ENCODE results near the gene FAM171A1.
"Not testable (repeated sequence)": the region's sequence is repeated elsewhere in the genome, so short reads cannot be mapped to it uniquely, and the experiment has no call there.

Gene FAM171A1

DNA sequence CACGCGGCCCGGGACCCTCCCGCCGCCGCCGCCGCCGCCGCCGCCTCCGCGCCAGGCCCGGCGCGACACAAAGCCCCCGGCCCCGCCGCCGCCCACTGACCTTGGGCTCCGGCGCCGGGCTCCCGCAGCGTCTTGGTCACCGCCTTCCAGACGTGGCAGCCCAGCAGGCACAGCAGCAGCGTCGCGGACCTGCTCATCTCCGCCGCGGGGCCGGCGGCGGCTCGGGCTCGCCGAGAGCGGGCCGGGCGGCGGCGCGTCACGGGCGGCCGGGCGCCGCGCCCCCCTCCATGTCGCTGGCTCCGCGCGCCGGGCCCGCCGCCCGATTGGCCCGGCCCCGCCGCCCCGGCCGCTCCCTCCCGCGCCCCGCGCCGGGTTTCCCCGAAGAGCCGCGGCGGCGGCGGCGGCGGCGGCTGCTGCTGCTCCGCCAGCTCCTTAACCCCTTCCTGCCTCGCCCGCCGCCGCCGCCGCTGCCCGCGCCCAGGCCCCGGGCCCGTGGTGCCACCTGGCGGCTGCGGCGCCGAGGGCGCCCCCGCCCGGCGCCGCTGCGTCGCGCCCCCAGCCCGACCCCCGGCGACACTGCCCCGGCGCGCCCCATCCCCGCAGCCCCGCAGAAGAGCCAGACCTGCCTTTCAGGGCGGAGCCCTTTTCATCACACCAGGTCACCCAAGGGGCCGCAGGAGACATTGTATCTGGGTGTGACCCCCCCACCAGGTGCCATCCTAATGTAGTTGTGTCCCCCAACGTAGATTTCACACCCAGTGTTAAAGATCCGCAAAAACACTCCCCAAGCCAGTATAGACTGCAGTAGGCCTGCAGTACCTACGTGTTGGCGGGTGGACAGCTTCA lies at the start of gene FAM171A1:
Gene FAM171A1, minus strand, starts transcription at position 434 of the 846 bp plus-strand sequence. Its CDS starts 237 bp downstream, at position 197.
- H3K4me3 ChIP-seq (ENCODE audit: low read length in 2 of 2) = peak within 1 kb of the TSS; percentile 71 to 78
- H3K9ac ChIP-seq (ENCODE audit: low read depth in 1 of 2, low read length in 2 of 2) = peak within 1 kb of the TSS; percentile 70 to 85
- peaks cover 2 to 8% of the 10 kb centered on the region in 2 donors for H3K4me1 ChIP-seq (ENCODE audit: control insufficient read depth in 2 of 2, insufficient read depth in 2 of 2, low read length in 2 of 2)
- H3K27ac ChIP-seq (ENCODE audit: low read depth in 2 of 2, low read length in 2 of 2) = peak within 1 kb of the TSS; percentile 47 to 48
- H3K27me3 ChIP-seq (ENCODE audit: control insufficient read depth in 2 of 2, insufficient read depth in 2 of 2, low read length in 2 of 2) = no peaks in the 10 kb centered on the region
- no peaks in the 10 kb centered on the region for H3K9me3 ChIP-seq (ENCODE audit: control insufficient read depth in 2 of 2, low read length in 2 of 2)
- no peaks in the 10 kb centered on the region for H3K36me3 ChIP-seq (ENCODE audit: control insufficient read depth in 2 of 2, insufficient read depth in 2 of 2, low read length in 2 of 2)

DNA sequence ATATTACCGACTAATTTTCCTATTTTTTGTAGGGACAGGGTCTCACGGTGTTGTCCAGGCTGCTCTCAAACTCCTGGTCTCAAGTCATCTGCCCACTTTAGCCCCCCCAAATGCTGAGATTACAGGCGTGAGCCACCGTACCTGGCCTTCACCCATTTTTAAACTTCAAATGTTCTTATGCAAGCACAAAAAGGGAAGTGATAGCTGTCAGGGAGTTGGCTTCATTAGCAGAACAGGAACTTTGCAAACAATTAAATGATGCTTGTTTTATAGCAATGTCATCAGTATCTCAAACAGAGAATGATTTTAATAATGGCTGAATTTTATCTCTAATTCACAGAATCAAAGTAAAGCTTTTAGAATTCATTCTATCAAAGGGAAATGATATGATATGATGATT lies 49.8 kb upstream of the FAM171A1 start:
- Histone ChIP-seq H3K36me3 (ENCODE audit: control insufficient read depth in 2 of 2, insufficient read depth in 2 of 2, low read length in 2 of 2) (no peaks in the 10 kb centered on the region), H3K4me1 (ENCODE audit: control insufficient read depth in 2 of 2, insufficient read depth in 2 of 2, low read length in 2 of 2) (no peaks in the 10 kb centered on the region), H3K27ac (ENCODE audit: low read depth in 2 of 2, low read length in 2 of 2) (no peak overlapping the region), H3K9me3 (ENCODE audit: control insufficient read depth in 2 of 2, low read length in 2 of 2) (no peaks in the 10 kb centered on the region), H3K9ac (ENCODE audit: low read depth in 1 of 2, low read length in 2 of 2) (no peak overlapping the region), H3K27me3 (ENCODE audit: control insufficient read depth in 2 of 2, insufficient read depth in 2 of 2, low read length in 2 of 2) (no peaks in the 10 kb centered on the region), H3K4me3 (ENCODE audit: low read length in 2 of 2) (no peak overlapping the region)

GRCh38 chr10:15419279-15419874 lies 48.3 kb upstream of the FAM171A1 start:
- no peak overlapping the region for H3K4me3 ChIP-seq (ENCODE audit: low read length in 2 of 2)
- no peaks in the 10 kb centered on the region for H3K36me3 ChIP-seq (ENCODE audit: control insufficient read depth in 2 of 2, insufficient read depth in 2 of 2, low read length in 2 of 2)
- no peak overlapping the region for H3K27ac ChIP-seq (ENCODE audit: low read depth in 2 of 2, low read length in 2 of 2)
- no peak overlapping the region for H3K9ac ChIP-seq (ENCODE audit: low read depth in 1 of 2, low read length in 2 of 2)
- no peaks in the 10 kb centered on the region for H3K4me1 ChIP-seq (ENCODE audit: control insufficient read depth in 2 of 2, insufficient read depth in 2 of 2, low read length in 2 of 2)
- H3K27me3 ChIP-seq (ENCODE audit: control insufficient read depth in 2 of 2, insufficient read depth in 2 of 2, low read length in 2 of 2) = no peaks in the 10 kb centered on the region
- H3K9me3 ChIP-seq (ENCODE audit: control insufficient read depth in 2 of 2, low read length in 2 of 2) = no peaks in the 10 kb centered on the region

DNA sequence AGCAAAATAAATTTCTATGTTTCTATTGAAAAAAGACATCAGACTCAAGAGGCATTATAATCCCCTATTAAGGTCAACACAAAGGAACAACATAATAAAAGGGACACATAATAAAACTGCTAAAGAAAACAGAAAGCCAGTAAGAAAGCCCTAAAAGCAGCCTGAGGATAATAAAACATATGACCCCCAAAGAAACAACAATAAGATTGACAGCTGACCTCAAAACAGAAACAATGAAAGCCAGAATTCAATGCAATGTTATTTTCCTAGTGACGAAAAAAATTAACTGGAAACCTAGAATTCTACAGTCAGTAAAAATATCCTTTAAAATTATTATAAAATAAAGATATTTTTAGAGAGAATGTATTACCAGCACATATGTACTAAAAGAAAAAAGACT lies 44.9 kb upstream of the FAM171A1 start:
- no peak overlapping the region for H3K9ac ChIP-seq (ENCODE audit: low read depth in 1 of 2, low read length in 2 of 2)
- H3K9me3 ChIP-seq (ENCODE audit: control insufficient read depth in 2 of 2, low read length in 2 of 2) = no peaks in the 10 kb centered on the region
- no peak overlapping the region for H3K4me3 ChIP-seq (ENCODE audit: low read length in 2 of 2)
- no peak overlapping the region for H3K27ac ChIP-seq (ENCODE audit: low read depth in 2 of 2, low read length in 2 of 2)
- H3K27me3 ChIP-seq (ENCODE audit: control insufficient read depth in 2 of 2, insufficient read depth in 2 of 2, low read length in 2 of 2) = no peaks in the 10 kb centered on the region
- no peaks in the 10 kb centered on the region for H3K4me1 ChIP-seq (ENCODE audit: control insufficient read depth in 2 of 2, insufficient read depth in 2 of 2, low read length in 2 of 2)
- H3K36me3 ChIP-seq (ENCODE audit: control insufficient read depth in 2 of 2, insufficient read depth in 2 of 2, low read length in 2 of 2) = no peaks in the 10 kb centered on the region

DNA sequence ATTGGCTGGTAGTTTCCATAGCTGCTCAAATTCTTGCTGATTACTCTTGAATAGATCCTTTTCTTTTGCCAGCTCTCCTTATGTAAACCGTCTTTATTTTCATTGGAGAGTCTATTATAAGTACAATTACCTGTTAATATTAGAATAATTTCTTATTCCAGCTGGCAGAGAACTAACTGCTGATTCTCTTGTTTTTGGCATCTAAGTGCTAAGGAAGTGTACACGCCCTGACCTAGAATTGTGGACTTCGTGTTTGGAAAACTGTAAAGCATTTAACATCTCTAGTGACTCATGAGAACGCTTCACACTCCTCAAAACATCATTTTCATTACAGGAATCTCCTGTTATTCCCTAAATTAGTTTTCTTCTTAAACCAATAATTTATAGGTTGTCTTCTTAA lies 39.9 kb upstream of the FAM171A1 start:
- H3K27me3 ChIP-seq (ENCODE audit: control insufficient read depth in 2 of 2, insufficient read depth in 2 of 2, low read length in 2 of 2) = no peaks in the 10 kb centered on the region
- H3K4me3 ChIP-seq (ENCODE audit: low read length in 2 of 2) = no peak overlapping the region
- H3K9me3 ChIP-seq (ENCODE audit: control insufficient read depth in 2 of 2, low read length in 2 of 2) = no peaks in the 10 kb centered on the region
- H3K27ac ChIP-seq (ENCODE audit: low read depth in 2 of 2, low read length in 2 of 2) = no peak overlapping the region
- no peaks in the 10 kb centered on the region for H3K36me3 ChIP-seq (ENCODE audit: control insufficient read depth in 2 of 2, insufficient read depth in 2 of 2, low read length in 2 of 2)
- no peaks in the 10 kb centered on the region for H3K4me1 ChIP-seq (ENCODE audit: control insufficient read depth in 2 of 2, insufficient read depth in 2 of 2, low read length in 2 of 2)
- no peak overlapping the region for H3K9ac ChIP-seq (ENCODE audit: low read depth in 1 of 2, low read length in 2 of 2)

- H3K27me3 ChIP-seq (ENCODE audit: control insufficient read depth in 2 of 2, insufficient read depth in 2 of 2, low read length in 2 of 2); H3K4me1 ChIP-seq (ENCODE audit: control insufficient read depth in 2 of 2, insufficient read depth in 2 of 2, low read length in 2 of 2); H3K4me3 ChIP-seq (ENCODE audit: low read length in 2 of 2); H3K27ac ChIP-seq (ENCODE audit: low read depth in 2 of 2, low read length in 2 of 2); H3K9me3 ChIP-seq (ENCODE audit: control insufficient read depth in 2 of 2, low read length in 2 of 2); H3K36me3 ChIP-seq (ENCODE audit: control insufficient read depth in 2 of 2, insufficient read depth in 2 of 2, low read length in 2 of 2); H3K9ac ChIP-seq (ENCODE audit: low read depth in 1 of 2, low read length in 2 of 2): not testable (repeated sequence)
These were observed 38.3 kb upstream of the FAM171A1 start for GRCh38 chr10:15409350-15409749.

GRCh38 chr10:15408557-15408956 lies 37.5 kb upstream of the FAM171A1 start:
- H3K4me3 ChIP-seq (ENCODE audit: low read length in 2 of 2) = no peak overlapping the region
- H3K9ac ChIP-seq (ENCODE audit: low read depth in 1 of 2, low read length in 2 of 2) = no peak overlapping the region
- no peak overlapping the region for H3K27ac ChIP-seq (ENCODE audit: low read depth in 2 of 2, low read length in 2 of 2)
- H3K9me3 ChIP-seq (ENCODE audit: control insufficient read depth in 2 of 2, low read length in 2 of 2) = no peaks in the 10 kb centered on the region
- H3K27me3 ChIP-seq (ENCODE audit: control insufficient read depth in 2 of 2, insufficient read depth in 2 of 2, low read length in 2 of 2) = no peaks in the 10 kb centered on the region
- H3K4me1 ChIP-seq (ENCODE audit: control insufficient read depth in 2 of 2, insufficient read depth in 2 of 2, low read length in 2 of 2) = no peaks in the 10 kb centered on the region
- no peaks in the 10 kb centered on the region for H3K36me3 ChIP-seq (ENCODE audit: control insufficient read depth in 2 of 2, insufficient read depth in 2 of 2, low read length in 2 of 2)

- no peak overlapping the region for H3K9ac ChIP-seq (ENCODE audit: low read depth in 1 of 2, low read length in 2 of 2)
- H3K4me1 ChIP-seq (ENCODE audit: control insufficient read depth in 2 of 2, insufficient read depth in 2 of 2, low read length in 2 of 2) = no peaks in the 10 kb centered on the region
- no peaks in the 10 kb centered on the region for H3K9me3 ChIP-seq (ENCODE audit: control insufficient read depth in 2 of 2, low read length in 2 of 2)
- no peaks in the 10 kb centered on the region for H3K27me3 ChIP-seq (ENCODE audit: control insufficient read depth in 2 of 2, insufficient read depth in 2 of 2, low read length in 2 of 2)
- no peak overlapping the region for H3K4me3 ChIP-seq (ENCODE audit: low read length in 2 of 2)
- H3K27ac ChIP-seq (ENCODE audit: low read depth in 2 of 2, low read length in 2 of 2) = no peak overlapping the region
- no peaks in the 10 kb centered on the region for H3K36me3 ChIP-seq (ENCODE audit: control insufficient read depth in 2 of 2, insufficient read depth in 2 of 2, low read length in 2 of 2)
These were observed 34.2 kb upstream of the FAM171A1 start for GRCh38 chr10:15405319-15405718.

DNA sequence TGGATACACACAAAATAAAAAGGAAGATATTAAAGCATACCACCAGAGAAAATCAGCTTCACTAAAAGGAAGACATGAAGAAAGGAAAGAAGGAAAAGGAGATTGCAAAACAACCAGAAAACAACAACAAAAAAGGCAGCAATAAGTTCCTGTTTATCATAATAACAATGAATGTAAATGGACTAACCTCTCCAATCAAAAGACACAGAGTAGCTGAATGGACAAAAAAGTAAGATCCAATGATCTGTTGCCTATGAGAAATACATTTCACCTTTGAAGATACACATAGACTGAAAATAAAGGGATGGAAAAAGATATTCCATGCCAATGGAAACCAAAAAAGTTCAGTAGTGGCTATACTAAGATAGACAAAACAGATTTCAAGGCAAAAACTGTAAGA lies 30.3 kb upstream of the FAM171A1 start:
- no peaks in the 10 kb centered on the region for H3K4me1 ChIP-seq (ENCODE audit: control insufficient read depth in 2 of 2, insufficient read depth in 2 of 2, low read length in 2 of 2)
- H3K36me3 ChIP-seq (ENCODE audit: control insufficient read depth in 2 of 2, insufficient read depth in 2 of 2, low read length in 2 of 2) = no peaks in the 10 kb centered on the region
- H3K9ac ChIP-seq (ENCODE audit: low read depth in 1 of 2, low read length in 2 of 2) = no peak overlapping the region
- no peaks in the 10 kb centered on the region for H3K27me3 ChIP-seq (ENCODE audit: control insufficient read depth in 2 of 2, insufficient read depth in 2 of 2, low read length in 2 of 2)
- H3K27ac ChIP-seq (ENCODE audit: low read depth in 2 of 2, low read length in 2 of 2) = no peak overlapping the region
- no peaks in the 10 kb centered on the region for H3K9me3 ChIP-seq (ENCODE audit: control insufficient read depth in 2 of 2, low read length in 2 of 2)
- H3K4me3 ChIP-seq (ENCODE audit: low read length in 2 of 2) = no peak overlapping the region

DNA sequence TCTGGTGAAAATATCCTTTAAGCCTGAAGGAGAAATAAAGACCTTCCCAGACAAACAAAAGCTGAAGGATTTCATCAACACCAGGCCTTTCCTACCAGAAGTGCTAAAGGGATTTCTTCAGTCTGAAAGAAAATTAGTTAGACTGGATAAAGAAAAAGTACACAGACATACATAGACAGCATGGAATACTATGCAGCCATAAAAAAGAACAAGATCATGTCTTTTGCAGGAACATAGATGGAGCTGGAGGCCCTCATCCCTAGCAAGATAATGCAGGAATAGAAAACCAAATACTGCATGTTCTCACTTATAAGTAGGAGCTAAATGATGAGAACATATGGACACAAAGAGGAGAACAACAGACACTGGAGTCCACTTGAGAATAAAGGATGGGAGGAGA lies 29.4 kb upstream of the FAM171A1 start:
- H3K9me3 ChIP-seq (ENCODE audit: control insufficient read depth in 2 of 2, low read length in 2 of 2); H3K27ac ChIP-seq (ENCODE audit: low read depth in 2 of 2, low read length in 2 of 2); H3K9ac ChIP-seq (ENCODE audit: low read depth in 1 of 2, low read length in 2 of 2); H3K4me3 ChIP-seq (ENCODE audit: low read length in 2 of 2); H3K27me3 ChIP-seq (ENCODE audit: control insufficient read depth in 2 of 2, insufficient read depth in 2 of 2, low read length in 2 of 2); H3K36me3 ChIP-seq (ENCODE audit: control insufficient read depth in 2 of 2, insufficient read depth in 2 of 2, low read length in 2 of 2); H3K4me1 ChIP-seq (ENCODE audit: control insufficient read depth in 2 of 2, insufficient read depth in 2 of 2, low read length in 2 of 2): not testable (repeated sequence)
